ENCODE measurements around the gene PDE11A.
A peak's percentile ranks its signal among the peaks of the same experiment; 100 is the strongest.
"Not testable (repeated sequence)": the region's sequence is repeated elsewhere in the genome, so short reads cannot be mapped to it uniquely, and the experiment has no call there.

Gene PDE11A

DNA sequence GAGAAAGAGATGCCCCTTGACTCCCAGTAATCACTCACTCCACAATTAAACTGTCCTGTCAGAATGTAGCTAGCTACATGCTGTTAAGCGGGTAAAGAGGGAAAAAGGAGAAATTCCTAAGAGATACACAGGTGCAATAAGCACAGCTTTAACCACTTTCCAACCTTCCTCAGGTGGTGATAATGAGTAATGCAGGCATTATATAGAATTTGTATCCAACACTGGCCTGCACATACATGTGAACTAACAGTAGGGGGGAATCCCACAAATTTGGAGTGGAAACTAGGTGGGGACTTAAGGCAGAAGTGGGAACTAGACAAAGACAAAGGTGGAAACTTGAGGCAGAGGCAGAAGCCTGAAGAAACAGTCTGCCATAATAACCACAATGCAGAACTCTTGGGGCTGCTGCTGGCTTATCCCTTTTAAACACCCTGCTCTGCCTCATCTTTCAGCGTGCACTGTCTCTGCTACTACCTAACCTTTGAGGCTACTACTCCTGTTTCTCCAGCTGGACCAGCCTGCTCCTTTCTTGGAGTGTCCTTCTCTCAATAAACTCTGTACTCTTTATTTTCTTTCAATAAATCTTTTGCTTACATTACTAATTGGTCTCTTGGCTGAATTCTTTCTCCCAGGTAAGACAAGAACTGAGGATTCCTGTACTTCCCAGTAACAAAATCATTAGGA lies 259.7 kb downstream of the PDE11A start:
- DNase-seq (ENCODE audit: low spot score), result no peak

DNA sequence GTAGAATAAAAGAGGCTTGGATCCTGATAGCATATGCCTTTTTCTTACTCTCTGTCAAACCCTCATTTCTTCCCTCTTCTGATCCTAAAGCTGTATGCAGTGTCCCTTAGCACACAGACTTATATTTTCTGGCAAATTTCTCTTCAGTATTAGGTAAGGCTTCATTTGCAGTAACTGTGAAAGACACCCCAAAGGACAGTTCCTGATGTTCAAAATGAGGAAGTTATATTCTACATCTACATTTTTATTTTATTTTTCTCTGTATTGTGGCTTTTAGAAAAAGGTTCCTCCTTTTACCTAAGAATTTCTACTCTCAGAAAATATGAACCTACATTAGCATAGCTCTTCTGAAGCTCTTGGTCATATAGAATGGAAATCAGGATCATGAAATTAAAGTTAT lies 261.7 kb downstream of the PDE11A start:
- DNase-seq (ENCODE audit: low spot score), result no peak

GRCh38 chr2:177808984-177809809 lies 263.4 kb downstream of the PDE11A start:
- DNase-seq (ENCODE audit: low spot score), result no peak

- DNase-seq (ENCODE audit: low spot score), result no peak
Observed at GRCh38 chr2:177806025-177806424, 266.6 kb downstream of the PDE11A start.

- DNase-seq (ENCODE audit: low spot score), result no peak
Observed at GRCh38 chr2:177799531-177799930, 273.0 kb downstream of the PDE11A start.

GRCh38 chr2:177797808-177798207 lies 274.8 kb downstream of the PDE11A start:
- no peak for DNase-seq (ENCODE audit: low spot score)

GRCh38 chr2:177796654-177797415 lies 275.7 kb downstream of the PDE11A start:
- no peak for DNase-seq (ENCODE audit: low spot score)

- no peak for DNase-seq (ENCODE audit: low spot score)
Observed at GRCh38 chr2:177796011-177796410, 276.6 kb downstream of the PDE11A start.

DNA sequence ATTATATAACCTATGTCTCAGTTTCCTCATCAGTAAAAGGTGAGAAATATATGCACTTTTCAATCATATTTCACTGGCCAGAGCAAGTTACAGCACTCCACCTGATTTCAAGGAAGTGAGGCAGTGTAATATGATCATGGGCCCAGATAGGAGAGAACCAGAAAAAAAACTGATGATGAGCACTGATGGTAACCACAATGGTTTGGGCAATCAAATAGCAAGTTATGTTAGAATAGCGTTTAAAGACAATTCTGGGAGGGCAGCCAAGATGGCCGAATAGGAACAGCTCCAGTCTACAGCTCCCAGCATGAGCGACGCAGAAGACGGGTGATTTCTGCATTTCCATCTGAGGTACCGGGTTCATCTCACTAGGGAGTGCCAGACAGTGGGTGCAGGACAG lies 287.4 kb downstream of the PDE11A start:
- DNase-seq (ENCODE audit: low spot score), result not testable (repeated sequence)

DNA sequence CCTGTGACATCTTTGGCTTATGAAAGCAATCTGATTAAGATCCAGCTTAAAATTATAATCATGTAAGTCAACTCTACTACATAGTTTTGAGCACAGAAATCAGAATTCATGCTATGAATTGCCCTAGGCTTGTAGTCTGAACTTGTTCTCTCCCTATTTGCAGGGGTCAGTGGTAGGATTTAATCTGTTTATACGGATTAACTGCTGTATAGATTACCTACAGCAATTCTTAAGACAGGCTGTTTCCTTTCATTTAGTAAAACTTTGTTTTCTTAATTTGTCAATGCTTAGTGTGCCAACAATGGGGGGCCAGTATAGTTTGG lies 287.9 kb downstream of the PDE11A start:
- DNase-seq (ENCODE audit: low spot score), result no peak

DNA sequence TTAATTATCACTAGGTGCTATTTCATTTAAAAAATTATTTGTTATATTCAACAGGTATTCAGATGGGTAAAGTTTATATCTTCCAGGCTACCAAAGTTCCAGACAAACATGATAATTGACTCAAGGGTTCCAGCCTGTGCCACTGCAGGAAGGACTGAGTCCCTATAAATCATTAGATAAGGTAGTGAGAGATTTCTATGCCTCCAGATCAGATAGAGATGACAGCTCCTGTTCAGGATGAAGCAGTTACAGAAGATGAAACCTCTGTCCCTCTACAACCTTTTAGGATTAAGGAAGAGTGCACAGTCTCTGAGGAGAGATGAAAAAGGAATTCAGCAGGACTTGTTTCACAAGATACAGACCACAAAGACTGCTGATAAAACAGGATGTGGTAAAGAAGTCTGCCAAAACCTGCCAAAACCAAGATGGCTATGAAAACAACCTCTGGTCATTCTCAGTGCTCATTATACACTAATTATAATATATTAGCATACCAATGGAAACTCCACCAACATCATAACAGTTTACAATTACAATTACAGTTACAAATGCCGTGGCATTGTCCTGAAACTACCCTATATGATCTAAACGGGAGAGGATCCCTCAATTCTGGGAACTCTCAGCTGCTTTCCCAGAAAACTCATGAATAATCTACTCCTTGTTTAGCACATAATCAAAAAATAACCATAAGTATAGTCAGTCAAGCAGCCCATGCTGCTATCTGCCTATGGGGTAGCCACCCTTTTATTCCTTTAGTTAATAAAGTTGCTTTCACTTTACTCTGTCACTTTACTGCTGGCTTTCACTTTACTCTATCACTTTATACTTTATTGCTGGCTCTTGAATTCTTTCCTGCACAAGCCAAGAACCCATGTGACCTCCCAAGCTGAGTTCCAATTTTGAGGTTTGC lies 288.5 kb downstream of the PDE11A start:
- no peak for DNase-seq (ENCODE audit: low spot score)

DNA sequence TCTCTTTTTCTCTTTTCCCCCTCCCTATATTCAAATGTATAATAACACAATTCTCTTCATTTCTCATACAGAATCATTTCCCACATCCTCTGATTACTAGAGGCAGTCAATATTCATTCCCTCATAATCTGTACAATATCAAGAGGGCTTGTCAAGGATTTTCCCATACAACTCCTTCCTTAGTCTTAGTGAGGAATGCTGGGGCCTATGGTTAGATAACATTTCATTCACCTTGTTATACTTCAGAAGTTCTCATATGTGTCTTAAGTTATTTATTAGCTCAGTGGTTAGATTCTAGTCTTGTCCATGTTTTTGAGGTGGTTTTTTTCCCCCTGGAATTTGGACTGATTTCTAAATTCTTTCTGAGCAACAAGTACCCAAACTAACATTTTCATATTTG lies 289.5 kb downstream of the PDE11A start:
- DNase-seq (ENCODE audit: low spot score), result no peak

- DNase-seq (ENCODE audit: low spot score), result no peak
Observed at GRCh38 chr2:177782613-177783012, 290.0 kb downstream of the PDE11A start.

GRCh38 chr2:177778472-177778871 lies 294.1 kb downstream of the PDE11A start:
- DNase-seq (ENCODE audit: low spot score), result no peak

DNA sequence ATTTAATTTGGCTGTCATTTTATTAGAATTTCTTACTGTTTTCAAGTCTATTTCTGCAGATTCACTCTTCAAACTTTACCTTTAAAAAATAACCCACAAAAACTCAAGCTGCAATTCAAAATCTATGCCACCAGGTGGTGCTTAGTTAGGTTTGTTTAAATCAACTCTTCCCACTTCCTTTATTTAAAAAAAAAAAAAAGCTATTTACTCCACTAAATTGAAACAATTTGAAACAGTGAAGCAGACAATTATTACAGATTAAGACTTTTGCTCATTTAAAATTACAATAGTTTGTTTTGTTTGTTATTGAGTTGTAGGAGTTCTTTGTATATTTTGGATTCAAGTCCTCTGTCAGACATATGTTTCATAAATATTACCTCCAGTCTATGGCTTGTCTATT lies 300.0 kb downstream of the PDE11A start:
- no peak for DNase-seq (ENCODE audit: low spot score)

DNA sequence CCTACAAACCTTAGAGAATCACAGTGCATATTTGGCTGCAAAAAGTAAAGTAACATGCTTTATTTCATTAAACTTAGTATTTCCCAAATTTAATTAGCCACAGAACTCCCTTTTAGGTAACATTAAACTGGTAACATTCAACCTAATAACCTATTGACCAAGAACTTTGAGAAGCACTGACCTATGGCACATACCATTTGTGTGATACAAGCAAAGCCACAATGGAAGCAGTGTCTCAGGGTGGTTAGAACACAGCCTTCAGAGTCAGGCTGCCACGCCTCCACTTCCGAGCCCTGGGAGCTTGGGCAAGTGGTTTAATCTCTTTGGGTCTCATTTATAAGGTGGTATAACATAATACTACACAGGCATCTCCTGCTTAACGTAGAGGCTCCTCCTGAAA lies 301.4 kb downstream of the PDE11A start:
- no peak for DNase-seq (ENCODE audit: low spot score)

DNA sequence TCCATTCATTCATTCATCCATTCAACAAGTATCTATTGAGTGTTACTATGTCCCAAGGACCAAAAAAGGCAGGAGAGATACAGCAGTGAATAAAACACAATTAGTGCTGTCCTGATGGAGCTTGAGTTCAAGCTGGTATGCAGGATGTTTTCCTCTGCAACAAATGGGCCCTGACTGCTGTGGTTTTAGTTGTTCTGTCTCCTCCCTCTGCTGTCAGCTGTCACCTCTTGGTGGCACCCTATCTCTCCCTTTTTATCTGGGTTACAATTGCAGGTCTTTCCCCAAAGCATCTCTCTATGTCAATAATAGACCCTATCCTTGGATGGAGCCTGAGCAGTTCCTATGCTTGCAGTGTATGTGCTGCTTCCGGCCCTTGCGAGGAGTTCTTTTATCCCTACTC lies 304.8 kb downstream of the PDE11A start:
- DNase-seq (ENCODE audit: low spot score), result no peak

DNA sequence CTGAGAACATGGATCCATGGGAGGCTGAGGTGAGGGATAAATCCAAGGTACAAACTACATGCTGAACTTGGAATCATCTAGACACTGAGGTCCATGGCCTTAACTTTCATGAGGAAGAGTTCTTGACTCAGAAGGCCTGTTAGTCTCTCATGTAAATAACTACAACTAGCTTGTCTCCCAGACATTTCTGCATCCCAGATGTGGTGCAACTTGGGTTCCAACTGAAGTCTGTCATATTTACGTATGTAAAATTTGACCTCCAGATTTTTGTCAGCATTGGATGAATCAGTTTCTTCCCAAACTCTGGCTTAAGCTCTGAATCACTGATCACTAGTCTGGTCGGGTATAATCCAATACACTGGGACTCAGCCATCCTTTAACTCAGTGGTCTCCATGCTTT lies 306.9 kb downstream of the PDE11A start:
- DNase-seq (ENCODE audit: low spot score), result no peak

DNA sequence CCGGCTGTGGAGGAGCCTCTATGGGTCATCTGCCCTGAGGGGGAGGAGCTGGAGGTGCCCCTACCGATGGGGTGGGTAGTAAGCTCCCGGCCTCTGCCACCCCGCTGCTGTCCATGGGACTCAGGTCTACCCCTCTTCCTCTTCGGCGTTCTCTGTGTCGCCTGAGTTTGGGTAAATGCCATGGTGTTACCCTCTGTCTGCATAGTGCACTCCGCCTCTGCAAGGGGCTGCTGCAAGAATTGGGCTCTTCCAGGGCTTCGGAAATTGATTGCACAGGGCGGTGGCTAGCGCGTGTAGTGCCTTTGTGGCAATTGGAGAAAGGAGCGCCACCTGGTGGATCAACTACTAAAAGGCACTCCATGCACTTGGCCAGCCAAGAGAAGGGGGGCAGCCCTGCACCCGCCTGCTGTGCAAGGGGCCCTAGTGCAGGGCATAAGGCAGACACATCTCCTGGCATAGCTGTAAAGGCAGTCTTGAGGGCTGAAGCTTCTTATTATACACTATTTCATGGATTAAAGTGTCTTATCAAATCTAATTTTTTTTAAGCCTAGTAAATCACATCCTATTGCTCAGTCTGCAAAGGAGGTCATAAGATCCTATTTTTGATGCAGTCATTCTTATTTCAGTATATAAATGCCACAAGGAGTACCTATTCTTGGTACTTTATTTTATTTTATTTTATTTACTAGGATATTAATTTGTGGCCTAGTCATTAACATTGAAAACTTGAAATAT lies 308.9 kb downstream of the PDE11A start:
- DNase-seq (ENCODE audit: low spot score), result peak; percentile 49

- no peak for DNase-seq (ENCODE audit: low spot score)
Observed at GRCh38 chr2:177759443-177759842, 313.1 kb downstream of the PDE11A start.

All from hepatic stellate cell (primary cell).